PFSK-1 (cell line): Measurements from ENCODE around the gene DAB2IP.

Experiments
- FOXP2 ChIP-seq: optimal IDR thresholded peaks from 2 replicates; pipeline ENCODE3; 2011; ENCODE audit warnings: borderline replicate concordance, control low read depth, inconsistent platforms; ENCODE audit not compliant: insufficient read depth; ENCODE audit errors: extremely low read length, extremely low read depth
- POLR2AphosphoS5 ChIP-seq: IDR thresholded peaks from 2 replicates; pipeline ENCODE4 v1.6.1; 2012; ENCODE audit warnings: low read depth, mild to moderate bottlenecking, control low read depth, low read length, moderate library complexity
- SIN3A ChIP-seq: IDR thresholded peaks from 2 replicates; pipeline ENCODE4 v1.6.1; 2012; ENCODE audit warnings: mild to moderate bottlenecking, low read length, moderate library complexity, borderline replicate concordance; ENCODE audit not compliant: insufficient read depth
- TAF1 ChIP-seq: IDR thresholded peaks from 2 replicates; pipeline ENCODE4 v1.6.1; 2012; ENCODE audit warnings: low read length, control low read depth, borderline replicate concordance; ENCODE audit not compliant: insufficient read depth
- TF ChIP-seq, protein P1 (sequence below), 2 experiments: IDR thresholded peaks; 2 replicates each; pipeline versions ENCODE4 v1.6.1 to v1.8.0; 2011 to 2012; ENCODE audit warnings: low read depth in 2 of 2, low read length in 2 of 2, control low read depth in 1 of 2, inconsistent platforms in 1 of 2, mild to moderate bottlenecking in 1 of 2, moderate library complexity in 1 of 2; ENCODE audit not compliant: insufficient read depth in 1 of 2

Gene DAB2IP

DNA sequence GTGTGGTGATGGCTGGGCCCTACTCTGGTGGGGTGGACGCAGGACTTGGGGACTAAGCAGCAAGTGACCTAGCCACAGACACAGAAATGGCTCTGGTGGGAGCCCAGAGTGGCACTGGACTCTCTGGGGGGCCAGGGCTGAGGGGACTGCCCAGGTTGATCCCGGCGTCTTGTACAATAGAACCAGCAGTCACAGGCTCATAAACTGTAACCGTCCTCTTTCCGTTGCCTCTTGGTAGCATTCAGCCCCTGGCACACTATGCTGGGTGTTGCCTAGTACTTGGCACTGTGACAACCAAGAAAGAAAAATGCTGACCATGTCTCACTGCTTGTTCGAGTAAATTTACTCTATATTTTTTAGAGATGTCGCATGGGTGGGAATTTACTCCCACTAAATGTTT, 80.5 kb downstream of the DAB2IP start:
- no peak for TF ChIP-seq FOXP2

DNA sequence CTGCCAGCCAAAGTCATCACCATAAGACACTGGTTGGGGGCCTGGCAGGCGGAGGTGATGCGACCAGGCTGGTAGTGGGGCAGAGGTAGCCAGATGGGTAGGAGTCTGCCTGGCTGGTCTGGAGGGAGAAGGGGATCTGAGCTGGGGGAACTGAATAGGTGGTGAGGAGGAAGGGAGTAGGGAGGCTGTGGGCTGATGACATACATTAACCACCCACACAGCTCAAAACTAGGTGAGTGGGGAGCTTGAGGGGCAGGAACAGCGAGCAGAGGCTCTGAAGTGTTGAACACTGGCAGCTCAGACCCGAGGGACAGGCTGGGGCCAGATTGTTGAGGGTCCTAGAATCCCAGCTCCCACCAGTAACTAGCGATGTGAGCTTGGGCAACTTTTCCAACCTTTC, 81.0 kb downstream of the DAB2IP start:
- no peak for TF ChIP-seq SIN3A
- no peak for TF ChIP-seq POLR2AphosphoS5

DNA sequence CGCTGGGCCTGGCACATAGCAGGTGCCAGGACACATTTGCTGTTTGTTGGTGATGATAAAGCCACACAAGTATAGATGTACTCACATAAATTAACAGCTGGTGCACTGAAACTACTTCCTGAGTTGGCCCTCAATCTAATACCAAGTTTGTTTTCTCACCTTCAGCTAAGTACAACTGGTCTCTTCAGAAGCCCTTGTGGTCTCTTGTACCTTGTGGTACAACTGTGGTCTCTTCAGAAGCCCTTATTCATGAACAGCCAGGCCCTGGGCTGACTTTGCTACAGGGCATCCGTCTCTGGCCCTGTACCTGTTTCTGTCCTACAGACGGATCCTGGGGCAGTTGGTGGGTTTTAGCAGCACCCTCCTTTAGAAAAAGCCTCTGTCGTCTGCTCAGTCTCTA, 81.5 kb downstream of the DAB2IP start:
- TF ChIP-seq, protein P1, sequence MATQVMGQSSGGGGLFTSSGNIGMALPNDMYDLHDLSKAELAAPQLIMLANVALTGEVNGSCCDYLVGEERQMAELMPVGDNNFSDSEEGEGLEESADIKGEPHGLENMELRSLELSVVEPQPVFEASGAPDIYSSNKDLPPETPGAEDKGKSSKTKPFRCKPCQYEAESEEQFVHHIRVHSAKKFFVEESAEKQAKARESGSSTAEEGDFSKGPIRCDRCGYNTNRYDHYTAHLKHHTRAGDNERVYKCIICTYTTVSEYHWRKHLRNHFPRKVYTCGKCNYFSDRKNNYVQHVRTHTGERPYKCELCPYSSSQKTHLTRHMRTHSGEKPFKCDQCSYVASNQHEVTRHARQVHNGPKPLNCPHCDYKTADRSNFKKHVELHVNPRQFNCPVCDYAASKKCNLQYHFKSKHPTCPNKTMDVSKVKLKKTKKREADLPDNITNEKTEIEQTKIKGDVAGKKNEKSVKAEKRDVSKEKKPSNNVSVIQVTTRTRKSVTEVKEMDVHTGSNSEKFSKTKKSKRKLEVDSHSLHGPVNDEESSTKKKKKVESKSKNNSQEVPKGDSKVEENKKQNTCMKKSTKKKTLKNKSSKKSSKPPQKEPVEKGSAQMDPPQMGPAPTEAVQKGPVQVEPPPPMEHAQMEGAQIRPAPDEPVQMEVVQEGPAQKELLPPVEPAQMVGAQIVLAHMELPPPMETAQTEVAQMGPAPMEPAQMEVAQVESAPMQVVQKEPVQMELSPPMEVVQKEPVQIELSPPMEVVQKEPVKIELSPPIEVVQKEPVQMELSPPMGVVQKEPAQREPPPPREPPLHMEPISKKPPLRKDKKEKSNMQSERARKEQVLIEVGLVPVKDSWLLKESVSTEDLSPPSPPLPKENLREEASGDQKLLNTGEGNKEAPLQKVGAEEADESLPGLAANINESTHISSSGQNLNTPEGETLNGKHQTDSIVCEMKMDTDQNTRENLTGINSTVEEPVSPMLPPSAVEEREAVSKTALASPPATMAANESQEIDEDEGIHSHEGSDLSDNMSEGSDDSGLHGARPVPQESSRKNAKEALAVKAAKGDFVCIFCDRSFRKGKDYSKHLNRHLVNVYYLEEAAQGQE (IDR thresholded peaks at IDR 0.05; ENCODE audit: insufficient read depth in 1 of 2, low read depth in 2 of 2, low read length in 2 of 2): no peak
- TF ChIP-seq SIN3A (no peak), POLR2AphosphoS5 (no peak), FOXP2 (no peak), TAF1 (no peak)

DNA sequence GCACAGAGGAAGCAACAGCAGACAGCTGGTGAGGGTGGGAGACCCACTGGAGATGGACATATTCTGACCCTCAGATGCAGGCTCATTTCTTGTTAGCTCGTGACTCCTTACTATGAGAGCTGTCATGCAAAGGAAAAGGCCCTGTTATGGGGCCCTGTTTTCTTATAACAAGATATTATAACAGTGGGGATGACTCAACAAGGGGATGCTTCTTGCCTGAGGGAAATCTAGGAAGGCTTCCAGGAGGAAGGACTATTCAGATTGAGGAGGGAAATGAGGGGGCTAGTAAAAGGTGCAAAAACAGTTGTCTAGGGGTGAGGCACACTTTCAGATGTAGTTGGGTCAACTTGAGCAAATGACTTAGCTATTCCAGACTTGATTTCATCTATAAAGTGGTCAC, 83.0 kb downstream of the DAB2IP start:
- TF ChIP-seq FOXP2 (no peak), TAF1 (no peak)
- TF ChIP-seq, protein P1 (IDR thresholded peaks at IDR 0.05; ENCODE audit: insufficient read depth in 1 of 2, low read depth in 2 of 2, low read length in 2 of 2): no peak

DNA sequence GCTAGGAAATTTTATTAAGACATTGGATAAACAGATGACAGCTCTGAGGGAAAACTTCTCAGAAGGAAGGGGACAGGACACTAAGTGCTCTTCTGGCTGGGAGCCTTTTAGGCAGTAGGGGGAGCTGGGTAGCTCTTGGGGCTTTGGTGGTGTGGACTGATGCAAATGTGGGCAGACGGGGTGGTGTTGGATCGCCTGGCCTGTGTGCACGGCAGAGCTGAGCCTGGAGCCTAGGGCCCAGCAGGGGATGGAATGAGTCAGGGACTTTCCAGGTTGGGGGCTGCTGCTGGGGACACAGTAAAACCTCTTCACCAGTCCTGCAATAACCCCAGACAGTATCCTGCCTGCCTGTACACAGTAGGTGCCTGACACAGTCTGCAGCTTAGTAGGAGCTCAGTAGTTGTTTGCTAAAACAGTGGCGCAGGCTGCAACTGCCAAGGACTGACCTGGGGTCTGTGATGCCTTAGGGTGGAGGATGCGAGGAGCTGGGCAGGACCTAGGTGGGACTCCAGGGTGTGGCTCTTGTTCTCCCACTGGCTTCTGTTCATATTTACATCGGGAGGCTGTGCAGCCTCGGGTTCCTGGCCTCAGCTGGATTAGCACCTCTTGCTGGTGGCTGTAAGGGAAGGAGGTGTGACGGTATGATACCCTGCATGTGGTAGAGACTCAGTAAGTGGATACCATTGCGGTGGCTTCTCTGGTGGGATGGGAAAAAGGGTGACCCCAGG, 83.8 kb downstream of the DAB2IP start:
- TF ChIP-seq POLR2AphosphoS5 (no peak), FOXP2 (no peak), SIN3A (no peak), TAF1 (no peak)
- TF ChIP-seq, protein P1 (IDR thresholded peaks at IDR 0.05; ENCODE audit: insufficient read depth in 1 of 2, low read depth in 2 of 2, low read length in 2 of 2): no peak

DNA sequence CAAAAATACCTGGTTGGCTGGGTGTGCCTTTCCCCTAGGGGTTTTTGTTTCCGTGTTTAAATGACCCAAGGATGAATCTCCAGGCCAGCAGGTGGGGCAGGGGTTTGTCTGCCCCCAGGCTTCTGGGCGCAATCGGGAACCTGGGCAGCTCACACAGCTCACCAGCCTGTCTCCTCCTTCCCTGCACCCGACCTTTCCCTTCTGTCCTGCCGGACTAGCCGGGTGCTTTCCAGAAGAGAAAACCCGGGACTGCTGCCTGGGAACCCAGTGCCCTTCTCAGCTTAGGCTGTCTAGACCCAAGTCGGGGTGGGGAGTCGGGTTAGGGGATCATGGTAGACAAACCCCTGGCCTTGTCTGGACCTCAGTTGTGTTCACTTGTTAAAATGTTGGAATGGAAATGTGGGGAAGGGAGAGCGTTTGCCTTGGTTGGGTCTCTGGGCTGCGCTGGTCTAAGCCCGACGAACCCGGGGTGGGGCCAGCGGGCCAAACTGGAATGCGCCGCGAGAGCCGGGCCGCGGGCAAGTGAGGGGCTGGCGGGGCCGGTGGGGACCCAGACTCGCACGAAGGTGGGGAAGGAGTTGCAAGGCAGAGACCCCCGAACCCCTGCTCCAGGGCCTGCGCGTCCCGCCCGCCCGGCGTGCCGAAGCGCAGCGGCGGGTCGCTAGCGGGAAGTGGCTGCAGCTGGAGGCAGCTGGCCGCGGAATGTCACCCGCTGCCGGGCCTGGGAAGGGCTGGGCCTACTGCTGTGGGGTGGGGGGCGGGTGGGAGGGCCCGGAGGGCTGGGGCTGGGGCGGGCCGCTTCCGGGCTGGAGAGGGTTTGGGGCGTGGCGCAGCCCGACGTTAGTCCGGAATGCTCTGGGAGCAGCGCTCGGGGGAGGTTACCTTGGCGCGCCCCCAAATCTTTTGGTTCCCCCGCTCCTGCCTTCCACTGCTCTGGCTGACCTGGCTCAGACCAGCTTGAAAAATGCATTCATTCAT, 84.6 kb downstream of the DAB2IP start:
- TF ChIP-seq SIN3A (no peak), TAF1 (no peak), POLR2AphosphoS5 (no peak), FOXP2 (no peak)
- TF ChIP-seq, protein P1 (IDR thresholded peaks at IDR 0.05; ENCODE audit: insufficient read depth in 1 of 2, low read depth in 2 of 2, low read length in 2 of 2): no peak
